GM18526 (cell line): ENCODE data around the gene RTP1.

ENCODE experiments used
- POLR2A ChIP-seq: IDR thresholded peaks from 3 replicates; pipeline ENCODE4 v1.6.1; 2011; ENCODE audit not compliant: insufficient read length; ENCODE audit errors: extremely low read depth

RTP1 gene

GRCh38 chr3:187213616-187214015 is 16.3 kb downstream of the RTP1 start:
- no peak for TF ChIP-seq POLR2A

- TF ChIP-seq POLR2A, result no peak
Measured at GRCh38 chr3:187215460-187215859, 18.2 kb downstream of the RTP1 start.

- TF ChIP-seq POLR2A, result no peak
Measured at GRCh38 chr3:187222801-187223200, 25.5 kb downstream of the RTP1 start.

- TF ChIP-seq POLR2A, result no peak
Measured at GRCh38 chr3:187223799-187224198, 26.5 kb downstream of the RTP1 start.

- TF ChIP-seq POLR2A, result no peak
Measured at GRCh38 chr3:187227658-187228258, 30.5 kb downstream of the RTP1 start.

GRCh38 chr3:187228740-187229139 is 31.5 kb downstream of the RTP1 start:
- TF ChIP-seq POLR2A, result no peak

GRCh38 chr3:187230011-187230410 is 32.7 kb downstream of the RTP1 start:
- no peak for TF ChIP-seq POLR2A

GRCh38 chr3:187236962-187237361 is 39.7 kb downstream of the RTP1 start:
- no peak for TF ChIP-seq POLR2A

GRCh38 chr3:187237741-187238140 is 40.5 kb downstream of the RTP1 start:
- TF ChIP-seq POLR2A, result no peak

- TF ChIP-seq POLR2A, result no peak
Measured at GRCh38 chr3:187238239-187238638, 41.0 kb downstream of the RTP1 start.

GRCh38 chr3:187242435-187242834 is 45.1 kb downstream of the RTP1 start:
- TF ChIP-seq POLR2A, result no peak

GRCh38 chr3:187242900-187243299 is 45.6 kb downstream of the RTP1 start:
- no peak for TF ChIP-seq POLR2A

GRCh38 chr3:187243933-187244524 is 46.7 kb downstream of the RTP1 start:
- TF ChIP-seq POLR2A, result no peak

- TF ChIP-seq POLR2A, result no peak
Measured at GRCh38 chr3:187247398-187247797, 50.1 kb downstream of the RTP1 start.
